H7 (cell line): ENCODE data around the gene ZNF488. TPM values are rescaled to one million over a fixed set of nuclear protein-coding genes. Genes with fewer than 3 reads are reported as not detected.

ENCODE experiments used
- DNase-seq: peaks from one replicate; pipeline ENCODE4 v3.0.0; 2012
- H3K27me3 ChIP-seq: 2 replicates; pipeline ENCODE4 v1.6.0; 2011; ENCODE audit warnings: mild to moderate bottlenecking, low read length; ENCODE audit not compliant: control insufficient read depth, insufficient read depth
- H3K36me3 ChIP-seq: replicated peaks from 2 replicates; pipeline ENCODE4 v1.5.1; 2011; ENCODE audit warnings: low read length; ENCODE audit not compliant: control insufficient read depth, insufficient read depth
- H3K4me3 ChIP-seq: 2 replicates; pipeline ENCODE4 v1.5.1; 2011; ENCODE audit warnings: low read depth, mild to moderate bottlenecking, control low read depth, low read length, moderate library complexity; ENCODE audit not compliant: insufficient read depth
- total RNA-seq: library from RNA; depleted of rRNA; stranded (reverse); fragments of >200 nt; shearing (Covaris generic); gene quantifications from 2 replicates; pipeline ENCODE4 v1.2.3, GENCODE V29; 2014

The ZNF488 gene
- total RNA-seq, 1 experiment from 2014 or later = 3.0 TPM

GRCh38 chr10:47359101-47359500, 25.0 kb downstream of the ZNF488 start:
- DNase-seq = no peak
- Histone ChIP-seq H3K4me3 (no peak overlapping the region), H3K27me3 (no peaks in the 10 kb centered on the region), H3K36me3 (no peaks in the 10 kb centered on the region)

GRCh38 chr10:47358457-47358856, 25.6 kb downstream of the ZNF488 start:
- Histone ChIP-seq H3K36me3 (no peaks in the 10 kb centered on the region), H3K27me3 (no peaks in the 10 kb centered on the region), H3K4me3 (no peak overlapping the region)
- no peak for DNase-seq

- no peaks in the 10 kb centered on the region for H3K27me3 ChIP-seq
- H3K4me3 ChIP-seq = no peak overlapping the region
- no peaks in the 10 kb centered on the region for H3K36me3 ChIP-seq
- no peak for DNase-seq
Measured at GRCh38 chr10:47357911-47358310, 26.2 kb downstream of the ZNF488 start.

- Histone ChIP-seq H3K27me3 (no peaks in the 10 kb centered on the region), H3K36me3 (no peaks in the 10 kb centered on the region), H3K4me3 (no peak overlapping the region)
- no peak for DNase-seq
Measured at GRCh38 chr10:47357131-47357582, 26.9 kb downstream of the ZNF488 start.

- no peaks in the 10 kb centered on the region for H3K27me3 ChIP-seq
- no peaks in the 10 kb centered on the region for H3K36me3 ChIP-seq
- H3K4me3 ChIP-seq = no peak overlapping the region
- no peak for DNase-seq
Measured at GRCh38 chr10:47356708-47357107, 27.4 kb downstream of the ZNF488 start.

- Histone ChIP-seq H3K27me3 (no peaks in the 10 kb centered on the region), H3K36me3 (no peaks in the 10 kb centered on the region)
- no peak for DNase-seq
Measured at GRCh38 chr10:47354900-47355299, 29.2 kb downstream of the ZNF488 start.

GRCh38 chr10:47354165-47354564, 29.9 kb downstream of the ZNF488 start:
- Histone ChIP-seq H3K4me3 (no peak overlapping the region), H3K27me3 (no peaks in the 10 kb centered on the region), H3K36me3 (no peaks in the 10 kb centered on the region)
- no peak for DNase-seq

More at GRCh38 chr10:47354900-47355299, 29.2 kb downstream of the ZNF488 start:
- no peak overlapping the region for H3K4me3 ChIP-seq

- no peak for DNase-seq
- Histone ChIP-seq H3K27me3 (no peaks in the 10 kb centered on the region), H3K36me3 (no peaks in the 10 kb centered on the region), H3K4me3 (no peak overlapping the region)
Measured at GRCh38 chr10:47353351-47353750, 30.7 kb downstream of the ZNF488 start.

- no peak for DNase-seq
- no peaks in the 10 kb centered on the region for H3K36me3 ChIP-seq
- H3K27me3 ChIP-seq = no peaks in the 10 kb centered on the region
- no peak overlapping the region for H3K4me3 ChIP-seq
Measured at GRCh38 chr10:47351899-47352815, 31.9 kb downstream of the ZNF488 start.

- Histone ChIP-seq H3K27me3 (no peaks in the 10 kb centered on the region), H3K36me3 (no peaks in the 10 kb centered on the region), H3K4me3 (no peak overlapping the region)
- DNase-seq = no peak
Measured at GRCh38 chr10:47350671-47351640, 33.1 kb downstream of the ZNF488 start.

- H3K27me3 ChIP-seq = no peaks in the 10 kb centered on the region
- H3K36me3 ChIP-seq = no peaks in the 10 kb centered on the region
- DNase-seq = no peak
- no peak overlapping the region for H3K4me3 ChIP-seq
Measured at GRCh38 chr10:47349941-47350371, 34.1 kb downstream of the ZNF488 start.

GRCh38 chr10:47349516-47349915, 34.6 kb downstream of the ZNF488 start:
- DNase-seq = no peak
- H3K36me3 ChIP-seq = no peaks in the 10 kb centered on the region
- no peaks in the 10 kb centered on the region for H3K27me3 ChIP-seq
- no peak overlapping the region for H3K4me3 ChIP-seq

- no peaks in the 10 kb centered on the region for H3K27me3 ChIP-seq
- no peaks in the 10 kb centered on the region for H3K36me3 ChIP-seq
- DNase-seq = no peak
- no peak overlapping the region for H3K4me3 ChIP-seq
Measured at GRCh38 chr10:47348661-47349470, 35.2 kb downstream of the ZNF488 start.

GRCh38 chr10:47348138-47348651, 35.9 kb downstream of the ZNF488 start, which contains the start of gene RBP3:
Gene RBP3 (plus strand): TSS chr10:47348363. CDS start chr10:47348485, 122 bp downstream.
- Histone ChIP-seq H3K27me3 (no peaks in the 10 kb centered on the region), H3K36me3 (no peaks in the 10 kb centered on the region), H3K4me3 (no peak within 1 kb of the TSS)
- no peak for DNase-seq
